K562 (cell line): Measurements from ENCODE around the gene EVC. TPM values are rescaled to one million over a fixed set of nuclear protein-coding genes. Genes with fewer than 3 reads are reported as not detected.

Experiments
- ARHGAP35 ChIP-seq: fragments of 450-650 bp; IDR thresholded peaks from 2 replicates; pipeline ENCODE4 v1.6.1; 2018; ENCODE audit not compliant: partially characterized antibody
- CBFA2T2 ChIP-seq: fragments of 450-650 bp; conservative IDR thresholded peaks from 2 replicates; pipeline ENCODE4 v1.6.1; 2017; ENCODE audit warnings: mild to moderate bottlenecking
- CBFA2T3 ChIP-seq: fragments of 450-650 bp; IDR thresholded peaks from 2 replicates; pipeline ENCODE4 v1.6.1; 2017
- ETV1 ChIP-seq: fragments of 450-650 bp; conservative IDR thresholded peaks from 2 replicates; pipeline ENCODE4 v1.6.1; 2016; ENCODE audit warnings: missing genetic modification characterization, control low read depth, low read depth, missing compliant biosample characterization
- FOXP1 ChIP-seq: sonication (generic); formaldehyde crosslinking; IDR thresholded peaks from 2 replicates; pipeline ENCODE4 v1.8.0; 2022; ENCODE audit warnings: mild to moderate bottlenecking, missing genetic modification reagents
- HES1 ChIP-seq: fragments of 450-650 bp; IDR thresholded peaks from 2 replicates; pipeline ENCODE4 v1.6.1; 2016; ENCODE audit warnings: low read depth, mild to moderate bottlenecking, moderate library complexity
- HNRNPK ChIP-seq: fragments of 200-400 bp; formaldehyde crosslinking; IDR thresholded peaks from one replicate; pipeline ENCODE4 v1.6.1; 2018; ENCODE audit warnings: mild to moderate bottlenecking, low read depth, low read length; ENCODE audit not compliant: poor library complexity, severe bottlenecking
- PHB2 ChIP-seq: fragments of 450-650 bp; IDR thresholded peaks from 2 replicates; pipeline ENCODE4 v1.6.1; 2017; ENCODE audit warnings: low read depth
- TEAD4 ChIP-seq, 2 experiments: sonication (generic) in 1 of 2; formaldehyde crosslinking in 1 of 2; IDR thresholded peaks; 2 replicates each; pipeline versions ENCODE4 v1.6.1 to v1.8.0; 2012 to 2022; ENCODE audit warnings: borderline replicate concordance in 1 of 2, inconsistent platforms in 1 of 2, low read length in 1 of 2, mild to moderate bottlenecking in 1 of 2, missing genetic modification reagents in 1 of 2
- ZBTB33 ChIP-seq: sonication (generic); formaldehyde crosslinking; IDR thresholded peaks from 2 replicates; pipeline ENCODE4 v1.8.1; 2023; ENCODE audit warnings: mild to moderate bottlenecking, missing genetic modification reagents
- ZBTB7A ChIP-seq: IDR thresholded peaks from 2 replicates; pipeline ENCODE4 v1.6.1; 2011; ENCODE audit warnings: low read depth, mild to moderate bottlenecking, low read length, moderate library complexity, borderline replicate concordance; ENCODE audit not compliant: control insufficient read depth
- ZNF197 ChIP-seq: fragments of 200-800 bp; sonication (Bioruptor generic); IDR thresholded peaks from 2 replicates; pipeline ENCODE4 v1.6.1; 2016; ENCODE audit warnings: low read depth, missing genetic modification characterization, missing compliant biosample characterization
- ZNF444 ChIP-seq: fragments of 250-450 bp; sonication (Bioruptor Pico); IDR thresholded peaks from 2 replicates; pipeline ENCODE4 v1.4.0; 2020; ENCODE audit warnings: mild to moderate bottlenecking, moderate library complexity
- ZNF609 ChIP-seq: sonication (generic); formaldehyde crosslinking; IDR thresholded peaks from 2 replicates; pipeline ENCODE4 v1.8.1; 2023; ENCODE audit warnings: missing genetic modification reagents, mild to moderate bottlenecking, borderline replicate concordance
- ZNF76 ChIP-seq: fragments of 250-450 bp; sonication (Bioruptor Pico); IDR thresholded peaks from 2 replicates; pipeline ENCODE4 v1.4.0; 2020; ENCODE audit warnings: mild to moderate bottlenecking, moderate library complexity, borderline replicate concordance
- polyA plus RNA-seq, 8 experiments: library from polyadenylated mRNA; depleted of rRNA in 4 of 8; stranded (reverse) in 5 of 8; unstranded in 3 of 8; fragments of >200 nt; fragmentation: Nextera tagmentation in 2 of 8; fragmentation: Illumina TruSeq in 1 of 8; extraction: Ambion mirVana in 2 of 8; extraction: Trizol in 1 of 8; gene quantifications; 2 replicates each; pipeline versions ENCODE4 v1.2.1 to v1.2.3, GENCODE V29; 2011 to 2014; ENCODE audit warnings: inconsistent platforms in 1 of 8, missing spikeins in 1 of 8
- total RNA-seq, 7 experiments: library from RNA; depleted of rRNA in 6 of 7; stranded (reverse); fragments of >200 nt in 6 of 7; fragmentation: Illumina TruSeq in 2 of 7; extraction: Trizol in 2 of 7; gene quantifications; 2 replicates each; pipeline versions ENCODE4 v1.2.1 to v1.2.3, GENCODE V29; 2011 to 2021; ENCODE audit warnings: low replicate concordance in 1 of 7

Gene EVC
- total and polyA plus RNA-seq, 9 of the 15 experiments (the other 6 are each of a cell fraction or from before 2014, with no cell fraction given): 0.03 to 3.2 (median 1.1) TPM

GRCh38 chr4:5822619-5823018, 111.6 kb downstream of the EVC start (continued):
- TF ChIP-seq ZBTB33 (CRISPR knock-in tag) (no peak), TEAD4 (IDR thresholded peaks at IDR 0.05; ENCODE audit: low read length) (no peak), TEAD4 (CRISPR knock-in tag; IDR thresholded peaks at IDR 0.05; ENCODE audit: borderline replicate concordance) (no peak), PHB2 (no peak), CBFA2T3 (peak; percentile 63), ETV1 (no peak), ZNF444 (no peak), HNRNPK (no peak), HES1 (no peak), ARHGAP35 (no peak), CBFA2T2 (0 out of 2 replicates have a peak, but pooled peaks have one; percentile 11), ZNF609 (CRISPR knock-in tag) (no peak), FOXP1 (CRISPR knock-in tag) (no peak), ZBTB7A (no peak), ZNF76 (CRISPR knock-in tag) (no peak), ZNF197 (no peak)
